MM.1S (cell line): ENCODE data around the gene SEPTIN14.

Experiments used
- CTCF ChIP-seq: fragments of 300-600 bp; sonication (generic); IDR thresholded peaks from 2 replicates; pipeline ENCODE4 v1.5.1; 2016; ENCODE audit warnings: antibody characterized with exemption, low read length, mixed read lengths
- EZH2 ChIP-seq: fragments of 300-600 bp; sonication (generic); optimal IDR thresholded peaks from 2 replicates; pipeline ENCODE3; 2017; ENCODE audit warnings: low read depth, mild to moderate bottlenecking, antibody characterized with exemption, low read length, mixed read lengths
- EZH2phosphoT487 ChIP-seq: fragments of 300-600 bp; sonication (generic); IDR thresholded peaks from 2 replicates; pipeline ENCODE4 v1.6.1; 2018; ENCODE audit warnings: antibody characterized with exemption, low read length

- TF ChIP-seq CTCF (no peak), EZH2phosphoT487 (no peak), EZH2 (no peak)
These were observed 16.1 kb upstream of the SEPTIN14 start for GRCh38 chr7:55878691-55879090.
